BJ (cell line): ENCODE measurements around the gene XPNPEP2. TPM values are rescaled to one million over a fixed set of nuclear protein-coding genes. Genes with fewer than 3 reads are reported as not detected.

Experiments
- CTCF ChIA-PET: fragments of 350-600 bp; formaldehyde crosslinking; extraction: SDS; loops from one replicate; lab custom pipeline; 2021; ENCODE audit warnings: antibody characterized with exemption, inconsistent platforms; lab: Yijun Ruan, JAX
- POLR2A ChIA-PET: fragments of 300-600 bp; sonication (Branson Sonifier 250); formaldehyde crosslinking; extraction: SDS; loops from one replicate; lab custom pipeline; 2021; ENCODE audit warnings: antibody characterized with exemption; lab: Charles Lee
- DNase-seq: peaks from one replicate; pipeline ENCODE4 v3.0.0-alpha.2; 2011; ENCODE audit warnings: low read depth
- H3K27me3 ChIP-seq: 2 replicates; pipeline ENCODE4 v1.6.0; 2011; ENCODE audit warnings: low read length; ENCODE audit not compliant: control insufficient read depth, insufficient read depth
- H3K36me3 ChIP-seq: 2 replicates; pipeline ENCODE4 v1.5.1; 2011; ENCODE audit warnings: low read length; ENCODE audit not compliant: control insufficient read depth, insufficient read depth
- H3K4me3 ChIP-seq: 2 replicates; pipeline ENCODE4 v1.5.1; 2011; ENCODE audit warnings: low read depth, mild to moderate bottlenecking, control low read depth, low read length
- polyA plus RNA-seq: library from polyadenylated mRNA; depleted of rRNA; stranded (reverse); fragments of >200 nt; gene quantifications from 2 replicates; pipeline ENCODE4 v1.2.3, GENCODE V29; 2011
- TF ChIP-seq, protein P1 (sequence below): IDR thresholded peaks from 2 replicates; pipeline ENCODE4 v1.5.1; 2011; ENCODE audit warnings: low read depth, mild to moderate bottlenecking, control low read depth, inconsistent platforms, low read length, moderate library complexity; ENCODE audit not compliant: insufficient read depth

XPNPEP2 gene
- polyA plus RNA-seq, 1 experiment = 0.32 TPM

DNA sequence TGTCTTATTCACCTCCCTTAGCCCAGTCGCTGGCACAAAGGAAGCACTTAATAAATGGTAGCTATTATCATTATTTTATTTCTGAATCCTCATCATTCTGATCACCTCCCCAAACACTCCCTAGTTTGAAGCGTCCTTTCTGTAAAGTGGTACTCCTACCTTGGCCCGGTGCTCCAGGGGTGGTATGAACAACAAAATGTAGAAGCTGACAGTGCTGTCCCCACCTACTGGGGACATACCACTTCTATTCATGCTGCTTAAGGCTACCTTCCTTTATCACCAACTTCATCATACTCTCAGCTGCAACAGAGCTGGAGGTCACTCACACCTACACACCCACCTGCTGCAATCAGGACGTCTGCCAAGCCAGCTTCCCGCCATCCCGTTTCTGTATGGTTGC is 43.2 kb upstream of the XPNPEP2 start:
- TF ChIP-seq, protein P1, sequence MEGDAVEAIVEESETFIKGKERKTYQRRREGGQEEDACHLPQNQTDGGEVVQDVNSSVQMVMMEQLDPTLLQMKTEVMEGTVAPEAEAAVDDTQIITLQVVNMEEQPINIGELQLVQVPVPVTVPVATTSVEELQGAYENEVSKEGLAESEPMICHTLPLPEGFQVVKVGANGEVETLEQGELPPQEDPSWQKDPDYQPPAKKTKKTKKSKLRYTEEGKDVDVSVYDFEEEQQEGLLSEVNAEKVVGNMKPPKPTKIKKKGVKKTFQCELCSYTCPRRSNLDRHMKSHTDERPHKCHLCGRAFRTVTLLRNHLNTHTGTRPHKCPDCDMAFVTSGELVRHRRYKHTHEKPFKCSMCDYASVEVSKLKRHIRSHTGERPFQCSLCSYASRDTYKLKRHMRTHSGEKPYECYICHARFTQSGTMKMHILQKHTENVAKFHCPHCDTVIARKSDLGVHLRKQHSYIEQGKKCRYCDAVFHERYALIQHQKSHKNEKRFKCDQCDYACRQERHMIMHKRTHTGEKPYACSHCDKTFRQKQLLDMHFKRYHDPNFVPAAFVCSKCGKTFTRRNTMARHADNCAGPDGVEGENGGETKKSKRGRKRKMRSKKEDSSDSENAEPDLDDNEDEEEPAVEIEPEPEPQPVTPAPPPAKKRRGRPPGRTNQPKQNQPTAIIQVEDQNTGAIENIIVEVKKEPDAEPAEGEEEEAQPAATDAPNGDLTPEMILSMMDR = no peak
- POLR2A ChIA-PET = no interaction called here
- H3K27me3 ChIP-seq = peaks cover 2% of the 10 kb centered on the region; the same call in 1 of the 2 replicates
- H3K36me3 ChIP-seq = no peaks in the 10 kb centered on the region
- no peak for DNase-seq
- no peak overlapping the region for H3K4me3 ChIP-seq
- CTCF ChIA-PET = interaction anchor here (0.9 kb wide), 1 partner anchor 31 kb away, joined by 3 read pairs; no protein-coding TSS in a partner anchor

DNA sequence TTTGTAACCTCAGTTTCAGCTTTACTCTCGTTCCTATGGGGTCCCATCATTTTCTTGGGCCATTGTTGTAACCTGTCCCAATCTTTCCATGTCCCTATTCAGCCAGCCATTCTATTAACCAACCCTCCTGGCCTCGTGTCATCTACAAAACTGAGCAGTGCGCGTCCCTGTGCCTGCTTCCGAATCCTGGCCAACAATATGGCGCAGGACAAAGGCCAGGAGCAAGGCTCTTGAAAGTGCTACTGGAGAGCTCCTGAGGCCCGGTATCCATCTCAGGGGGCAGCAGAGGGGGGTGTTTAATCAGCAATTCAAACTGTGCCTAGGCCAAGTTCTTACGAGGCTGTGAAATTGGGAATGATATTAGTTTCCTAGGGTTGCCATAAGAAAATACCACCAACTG is 42.8 kb upstream of the XPNPEP2 start:
- no peak overlapping the region for H3K4me3 ChIP-seq
- peaks cover 2% of the 10 kb centered on the region; the same call in 1 of the 2 replicates for H3K27me3 ChIP-seq
- TF ChIP-seq, protein P1 = no peak
- no peaks in the 10 kb centered on the region for H3K36me3 ChIP-seq
- DNase-seq = no peak
- ChIA-PET POLR2A (no interaction called here), CTCF (interaction anchor here (0.9 kb wide), 1 partner anchor 30 kb away, joined by 3 read pairs; no protein-coding TSS in a partner anchor)

DNA sequence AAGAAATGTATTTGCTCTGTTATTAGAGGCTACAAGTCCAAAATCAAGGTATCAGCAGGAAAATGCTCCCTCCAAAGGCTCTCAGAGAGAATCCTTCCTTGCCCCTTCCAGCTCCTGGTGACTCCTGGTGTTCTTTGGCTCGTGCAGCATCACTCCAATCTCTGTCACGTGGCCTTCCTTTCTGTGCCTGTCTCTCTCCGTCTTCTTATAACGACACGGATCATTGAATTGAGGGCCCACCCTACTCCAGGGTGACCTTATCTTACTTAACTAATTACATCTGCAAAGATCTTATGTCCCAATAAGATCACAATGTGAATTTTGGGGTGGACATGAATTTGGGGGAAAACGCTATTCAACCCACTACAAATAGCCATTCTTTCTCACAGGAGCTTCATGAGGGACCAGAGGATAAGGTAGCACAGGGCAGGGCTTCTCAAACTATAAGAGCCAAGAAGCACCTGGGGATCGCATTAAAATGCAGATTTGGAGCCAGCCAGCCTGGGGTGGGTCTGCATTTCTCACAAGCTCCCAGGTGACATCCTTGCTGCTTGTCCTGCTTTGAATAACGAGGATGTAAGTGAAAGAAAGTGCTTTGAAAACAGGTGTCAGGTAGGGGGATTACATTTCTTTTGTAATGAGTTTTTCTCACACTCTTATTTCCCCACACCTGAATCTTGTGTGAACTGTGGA is 42.2 kb upstream of the XPNPEP2 start:
- Histone ChIP-seq H3K27me3 (peaks cover 2% of the 10 kb centered on the region; the same call in 1 of the 2 replicates), H3K4me3 (no peak overlapping the region), H3K36me3 (no peaks in the 10 kb centered on the region)
- DNase-seq = no peak
- ChIA-PET POLR2A (no interaction called here), CTCF (interaction anchor here (1.5 kb wide), 1 partner anchor 8 kb away, joined by 4 read pairs; no protein-coding TSS in a partner anchor)
- TF ChIP-seq, protein P1 = no peak

DNA sequence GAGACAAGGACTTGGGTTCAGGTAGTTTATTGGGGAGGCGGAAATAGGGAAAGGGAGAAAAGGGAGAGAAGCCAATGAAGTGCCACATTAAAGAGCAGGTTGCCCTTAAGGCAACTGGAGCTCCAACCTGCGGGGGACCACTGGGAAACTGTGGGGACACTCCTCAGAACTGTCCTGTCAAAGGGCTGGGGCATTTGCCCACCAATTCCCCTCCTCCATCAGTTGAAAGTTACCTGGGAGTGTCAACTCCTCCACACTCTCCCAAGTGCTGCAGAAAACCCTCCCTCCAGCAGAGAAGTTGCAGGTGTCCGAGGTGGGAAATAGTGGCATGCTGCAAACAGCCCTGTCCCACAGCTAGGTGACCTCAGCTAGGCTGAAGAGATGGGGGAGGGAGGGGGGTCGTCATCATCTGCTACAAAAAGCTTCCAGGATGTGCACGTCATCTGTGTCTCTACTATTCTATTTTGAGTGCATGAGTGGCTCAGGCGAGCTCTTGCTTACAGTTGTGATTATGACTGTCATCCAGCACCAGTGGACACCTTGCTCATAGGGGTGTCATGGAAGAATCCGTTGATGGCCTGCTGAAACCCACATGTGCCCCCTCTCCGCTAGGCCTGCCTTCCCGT is 41.5 kb upstream of the XPNPEP2 start:
- Histone ChIP-seq H3K27me3 (peaks cover 2% of the 10 kb centered on the region; the same call in 1 of the 2 replicates), H3K4me3 (no peak overlapping the region), H3K36me3 (no peaks in the 10 kb centered on the region)
- TF ChIP-seq, protein P1 = no peak
- no peak for DNase-seq
- ChIA-PET POLR2A (no interaction called here), CTCF (interaction anchor here (1.5 kb wide), 1 partner anchor 9 kb away, joined by 4 read pairs; no protein-coding TSS in a partner anchor)

DNA sequence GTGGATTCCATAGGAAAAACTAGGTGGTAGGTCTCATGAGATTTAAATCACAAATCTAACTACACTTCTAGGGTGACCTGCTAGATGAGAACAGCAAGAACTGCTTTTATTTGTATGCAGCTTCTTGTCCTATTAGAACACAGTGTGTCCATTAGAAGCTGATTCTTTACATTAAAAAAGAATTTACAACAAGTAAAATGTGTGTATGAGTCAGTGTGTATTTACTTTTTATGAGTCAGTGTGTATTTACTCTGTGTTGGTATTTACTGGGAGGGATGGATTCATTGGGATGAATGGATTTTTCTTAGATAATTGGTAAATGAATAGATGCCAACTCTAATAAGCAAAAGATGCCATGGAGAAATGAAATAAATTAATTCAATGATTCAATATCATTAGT is 40.6 kb upstream of the XPNPEP2 start:
- Histone ChIP-seq H3K36me3 (no peaks in the 10 kb centered on the region), H3K27me3 (peaks cover 2% of the 10 kb centered on the region; the same call in 1 of the 2 replicates), H3K4me3 (no peak overlapping the region)
- DNase-seq = no peak
- ChIA-PET CTCF (no interaction called here), POLR2A (no interaction called here)
- TF ChIP-seq, protein P1 = no peak
